Measurements from ENCODE around the gene MAP4K2.

Gene MAP4K2

GRCh38 chr11:64790205-64791095, 12.6 kb downstream of the MAP4K2 start:
- no peak for DNase-seq

- no peak for DNase-seq
Measured at GRCh38 chr11:64789331-64790204, 13.4 kb downstream of the MAP4K2 start.

GRCh38 chr11:64788321-64789215, 14.4 kb downstream of the MAP4K2 start:
- no peak for DNase-seq

GRCh38 chr11:64787526-64788320, 15.3 kb downstream of the MAP4K2 start:
- no peak for DNase-seq

DNA sequence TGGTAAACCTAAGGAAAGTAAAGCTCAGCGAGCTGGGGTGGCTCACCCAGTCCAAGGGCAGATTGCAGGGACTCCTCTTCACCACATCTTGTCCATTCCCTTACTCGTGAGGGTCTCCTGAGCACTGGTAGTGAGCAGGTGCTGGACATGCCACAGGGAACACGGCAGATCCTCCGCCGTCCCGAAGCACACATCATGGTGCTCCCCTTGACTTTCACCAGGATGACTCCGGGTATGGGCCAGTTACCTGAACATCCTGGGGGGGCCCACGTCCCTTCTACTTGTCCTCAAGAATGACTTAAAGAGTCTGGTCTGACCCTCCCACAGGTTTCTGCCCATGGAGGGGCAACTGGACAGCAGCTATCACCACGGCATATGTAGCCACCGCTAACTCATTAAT, 16.7 kb downstream of the MAP4K2 start:
- DNase-seq: no peak

- no peak for DNase-seq
Measured at GRCh38 chr11:64784813-64785581, 18.0 kb downstream of the MAP4K2 start.

DNA sequence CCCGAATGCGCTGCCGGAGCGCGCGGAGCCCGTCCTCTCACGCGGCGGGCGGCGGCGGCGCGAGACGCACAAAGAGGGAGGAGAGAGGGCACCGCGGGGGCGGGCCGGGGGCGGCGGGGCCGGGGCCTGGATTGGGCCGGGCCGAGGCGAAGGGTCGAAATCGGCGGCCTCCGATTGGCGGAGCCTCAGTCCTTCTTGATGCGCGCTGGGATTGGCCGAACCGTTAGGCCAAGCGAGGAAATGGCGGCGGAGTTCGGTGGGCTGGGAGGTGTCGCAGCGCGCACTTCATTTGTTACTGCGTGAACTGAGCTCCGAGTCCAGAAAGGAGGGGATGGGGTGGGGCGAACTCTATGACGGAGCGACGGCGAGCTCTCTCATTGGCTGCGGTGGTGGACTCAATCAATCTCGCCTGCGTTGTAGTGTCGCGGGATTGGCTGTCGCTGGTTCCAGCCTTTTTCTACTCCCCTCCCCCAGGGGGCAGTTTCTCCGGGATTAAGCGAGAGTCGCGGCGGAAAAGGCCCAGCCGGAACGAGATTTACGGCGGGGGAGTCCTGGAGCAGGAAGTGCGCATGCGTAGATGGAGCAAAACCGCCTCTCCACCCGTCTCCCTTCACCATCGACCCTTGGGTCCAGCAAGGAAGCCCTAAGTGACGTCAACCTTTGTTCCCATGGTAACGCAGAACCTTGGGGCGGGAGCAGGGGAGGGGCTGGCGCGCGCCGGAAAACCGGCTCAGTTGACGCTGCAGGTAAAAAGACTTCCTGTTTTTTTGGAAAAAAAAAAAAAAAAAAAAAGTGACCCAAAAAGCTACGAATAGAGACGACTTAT, 24.3 kb downstream of the MAP4K2 start, which contains the start of gene SF1:
Gene SF1 (minus strand): TSS at position 70 of the 826 bp plus-strand sequence. CDS start 150 bp downstream, outside the sequence.
- peak; percentile 100 for DNase-seq

DNA sequence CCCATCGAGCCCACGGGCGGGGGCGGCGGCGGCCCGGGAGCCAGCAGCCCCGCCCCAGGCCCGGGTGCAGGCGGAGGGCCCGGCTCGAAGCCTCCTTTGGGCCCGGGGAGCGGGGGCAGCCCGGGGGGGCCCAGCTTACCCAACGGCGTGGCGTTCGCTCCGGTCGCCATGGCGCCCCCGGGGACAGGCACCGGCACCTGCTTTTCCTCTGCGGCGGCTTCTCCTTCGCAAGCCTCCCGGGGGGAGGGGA, 24.9 kb downstream of the MAP4K2 start:
- DNase-seq: no peak

- DNase-seq: peak; percentile 72
Measured at GRCh38 chr11:64777449-64778222, 25.4 kb downstream of the MAP4K2 start.

- DNase-seq: no peak
Measured at GRCh38 chr11:64776875-64777274, 26.1 kb downstream of the MAP4K2 start.

DNA sequence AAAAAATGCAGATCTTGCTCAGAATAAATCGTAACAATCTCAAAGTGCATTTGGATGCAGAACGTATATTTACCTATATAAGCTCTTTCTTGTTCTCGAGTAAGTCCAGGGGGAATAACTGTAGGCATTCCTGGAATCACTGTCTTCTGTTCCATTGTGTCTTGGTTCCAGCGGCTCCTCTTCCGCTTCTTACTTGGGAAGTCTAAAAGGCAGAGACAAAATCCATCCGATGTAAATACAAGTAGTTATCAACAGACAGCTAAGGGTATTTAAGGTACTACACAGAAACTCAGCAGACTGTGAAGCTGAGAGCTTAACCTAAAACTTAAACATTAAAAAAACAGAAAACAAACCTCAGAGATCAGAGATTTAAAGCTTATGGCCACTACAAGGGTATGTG, 26.6 kb downstream of the MAP4K2 start:
- DNase-seq: no peak

DNA sequence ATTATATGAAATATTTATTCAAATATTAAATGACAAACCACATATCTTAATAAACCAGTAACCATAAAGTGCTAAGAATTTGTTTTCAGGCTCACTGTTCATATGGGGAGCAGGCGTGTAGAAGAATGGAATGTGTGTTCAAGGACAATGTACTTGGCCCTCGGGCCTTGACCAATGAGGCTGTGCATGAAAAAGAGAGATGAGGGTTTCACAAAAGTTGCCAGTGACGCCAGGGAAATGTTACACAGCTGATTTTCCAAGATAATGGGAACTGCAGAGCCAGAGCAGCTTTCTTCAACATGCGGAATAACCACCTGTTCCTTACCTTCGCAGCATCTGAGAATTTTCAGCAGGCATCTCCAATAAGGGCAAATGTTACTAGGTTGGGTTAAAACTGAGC, 28.9 kb downstream of the MAP4K2 start:
- no peak for DNase-seq

- DNase-seq: no peak
Measured at GRCh38 chr11:64772303-64773018, 30.6 kb downstream of the MAP4K2 start.

- no peak for DNase-seq
Measured at GRCh38 chr11:64771861-64772260, 31.2 kb downstream of the MAP4K2 start.

- DNase-seq: no peak
Measured at GRCh38 chr11:64770120-64770519, 32.9 kb downstream of the MAP4K2 start.

- DNase-seq: no peak
Measured at GRCh38 chr11:64769283-64769682, 33.7 kb downstream of the MAP4K2 start.

DNA sequence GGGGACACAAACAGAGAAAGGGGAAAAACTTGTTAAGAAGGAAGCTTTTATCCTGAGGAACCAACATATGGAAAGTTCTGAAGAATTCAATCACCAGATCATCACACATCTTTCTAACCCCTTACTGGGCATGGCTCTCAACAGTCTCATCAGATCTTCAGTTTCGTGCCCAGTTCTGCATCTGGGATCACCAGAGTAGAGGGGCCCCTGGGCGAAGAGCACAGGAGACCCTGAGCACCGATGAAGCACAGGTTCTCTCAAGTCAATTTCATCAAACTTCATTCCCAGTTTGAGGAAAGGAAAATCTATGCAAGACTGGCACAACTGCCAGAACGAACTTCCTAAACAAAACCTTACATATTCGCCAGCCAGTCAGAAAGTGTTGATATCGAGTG, 34.7 kb downstream of the MAP4K2 start:
- DNase-seq: no peak

- DNase-seq: peak; percentile 26
Measured at GRCh38 chr11:64767344-64768299, 35.4 kb downstream of the MAP4K2 start.

Data from NCI-H2029 (cell line).